GM19023 (cell line): ENCODE measurements around the gene E2F2.

Experiments
- ATAC-seq: cut with Tn5 transposase; IDR thresholded peaks from one replicate; pipeline ENCODE4 v1.9.1; 2021; ENCODE audit warnings: mild to moderate bottlenecking, moderate library complexity; ENCODE audit not compliant: unreplicated experiment

The E2F2 gene

GRCh38 chr1:23530747-23531561, at the start of gene E2F2:
Gene E2F2, minus strand, starts transcription at chr1:23531233. Its CDS starts 440 bp downstream, at chr1:23530793.
- peak; percentile 52 for ATAC-seq

- ATAC-seq = no peak
These were observed 47.9 kb upstream of the E2F2 start for GRCh38 chr1:23578997-23579363.

GRCh38 chr1:23578311-23578996, 47.4 kb upstream of the E2F2 start:
- no peak for ATAC-seq

- peak; percentile 80 for ATAC-seq
These were observed 46.3 kb upstream of the E2F2 start for GRCh38 chr1:23577056-23578004.

GRCh38 chr1:23576338-23577055, 45.5 kb upstream of the E2F2 start:
- no peak for ATAC-seq

- ATAC-seq = no peak
These were observed 44.3 kb upstream of the E2F2 start for GRCh38 chr1:23575226-23575810.

- no peak for ATAC-seq
These were observed 43.3 kb upstream of the E2F2 start for GRCh38 chr1:23574265-23574754.

- no peak for ATAC-seq
These were observed 42.6 kb upstream of the E2F2 start for GRCh38 chr1:23573574-23574182.

GRCh38 chr1:23571465-23571864, 40.4 kb upstream of the E2F2 start:
- no peak for ATAC-seq

- ATAC-seq = no peak
These were observed 39.1 kb upstream of the E2F2 start for GRCh38 chr1:23570001-23570691.

- ATAC-seq = no peak
These were observed 37.8 kb upstream of the E2F2 start for GRCh38 chr1:23568608-23569383.

GRCh38 chr1:23567996-23568607, 37.1 kb upstream of the E2F2 start:
- no peak for ATAC-seq

GRCh38 chr1:23567629-23567995, 36.6 kb upstream of the E2F2 start:
- ATAC-seq = no peak

GRCh38 chr1:23566304-23566703, 35.3 kb upstream of the E2F2 start:
- ATAC-seq = no peak

GRCh38 chr1:23565776-23566175, 34.7 kb upstream of the E2F2 start:
- ATAC-seq = no peak

GRCh38 chr1:23564529-23565122, 33.6 kb upstream of the E2F2 start:
- no peak for ATAC-seq

GRCh38 chr1:23563755-23564374, 32.8 kb upstream of the E2F2 start:
- ATAC-seq = no peak
